ENCODE measurements around the gene NCAM1. TPM values are rescaled to one million over a fixed set of nuclear protein-coding genes. Genes with fewer than 3 reads are reported as not detected.

NCAM1 gene
- 4.2 and 14.2 TPM in 2 replicates for total RNA-seq

GRCh38 chr11:112961146-112961668, at the start of gene NCAM1:
Gene NCAM1, plus strand, starts transcription at chr11:112961420.

GRCh38 chr11:113314389-113315301, 353.4 kb downstream of the NCAM1 start, which contains the start of gene TTC12:
Gene TTC12, plus strand, starts transcription at chr11:113314583. Its CDS starts 1,675 bp downstream, at chr11:113316258.

